H1 (cell line): ENCODE results near the gene SELENOO. TPM values are rescaled to one million over a fixed set of nuclear protein-coding genes. Genes with fewer than 3 reads are reported as not detected.
A peak's percentile ranks its signal among the peaks of the same experiment; 100 is the strongest.

Experiments used
- CTCF ChIA-PET: fragments of 300-600 bp; sonication (Branson Sonifier 250); formaldehyde crosslinking; loops from one replicate; lab custom pipeline; 2021; ENCODE audit not compliant: partially characterized antibody; lab: Charles Lee
- POLR2A ChIA-PET: fragments of 300-600 bp; sonication (Branson Sonifier 250); formaldehyde crosslinking; loops from one replicate; lab custom pipeline; 2021; ENCODE audit warnings: inconsistent platforms; ENCODE audit not compliant: partially characterized antibody; lab: Charles Lee
- DNase-seq, 2 experiments: peaks; one replicate each; pipeline versions ENCODE4 v3.0.0 to v3.0.0-alpha.2; 2010 to 2022; ENCODE audit warnings: low spot score in 2 of 2, low read depth in 1 of 2, mixed read lengths in 1 of 2
- FAIRE-seq: peaks from 2 replicates; lab custom pipeline; 2011; peaks lifted over from hg19 to GRCh38; lab: Jason Lieb, UNC
- H2AFZ ChIP-seq: 2 replicates; pipeline ENCODE4 v1.8.1; 2012; ENCODE audit warnings: low read length, inconsistent platforms
- H2AK5ac ChIP-seq: 2 replicates; pipeline ENCODE4 v1.6.1; 2013; ENCODE audit warnings: low read depth, low read length
- H2BK120ac ChIP-seq: replicated peaks from 2 replicates; pipeline ENCODE3; 2013; ENCODE audit warnings: low read depth, low read length, inconsistent platforms
- H2BK12ac ChIP-seq: 2 replicates; pipeline ENCODE4 v1.6.1; 2013; ENCODE audit warnings: low read depth, low read length
- H2BK15ac ChIP-seq: 2 replicates; pipeline ENCODE4 v1.6.1; 2013; ENCODE audit warnings: low read length
- H2BK20ac ChIP-seq: 2 replicates; pipeline ENCODE4 v1.6.1; 2013; ENCODE audit warnings: low read length
- H2BK5ac ChIP-seq: 2 replicates; pipeline ENCODE4 v1.6.1; 2013; ENCODE audit warnings: low read depth, low read length
- H3K14ac ChIP-seq: 2 replicates; pipeline ENCODE4 v1.6.1; 2013; ENCODE audit warnings: inconsistent platforms; ENCODE audit not compliant: insufficient read length
- H3K18ac ChIP-seq: 2 replicates; pipeline ENCODE4 v1.6.1; 2013; ENCODE audit warnings: low read length; ENCODE audit errors: extremely low read depth
- H3K23ac ChIP-seq: 2 replicates; pipeline ENCODE4 v1.6.1; 2013; ENCODE audit warnings: inconsistent platforms; ENCODE audit not compliant: insufficient read length
- H3K23me2 ChIP-seq: 2 replicates; pipeline ENCODE4 v1.6.1; 2013; ENCODE audit warnings: low read depth, low read length
- H3K27ac ChIP-seq: 2 replicates; pipeline ENCODE4 v1.6.1; 2011; ENCODE audit warnings: low read depth, low read length, inconsistent platforms
- H3K27me3 ChIP-seq, 4 experiments: replicated peaks in 1 of 4; 1 replicate in 1 of 4; 2 replicates in 3 of 4; pipeline versions ENCODE4 v1.6.1 to v1.8.1; 2011 to 2013; ENCODE audit warnings: low read length in 3 of 4, mild to moderate bottlenecking in 3 of 4, inconsistent platforms in 2 of 4, mixed read lengths in 2 of 4, moderate library complexity in 1 of 4; ENCODE audit not compliant: control insufficient read depth in 3 of 4, insufficient read depth in 3 of 4; ENCODE audit errors: extremely low read depth in 1 of 4
- H3K36me3 ChIP-seq, 4 experiments: 2 replicates each; pipeline versions ENCODE4 v1.6.1 to v1.8.1; 2011 to 2013; ENCODE audit warnings: mild to moderate bottlenecking in 4 of 4, low read length in 3 of 4, moderate library complexity in 2 of 4, control low read depth in 1 of 4, inconsistent platforms in 1 of 4; ENCODE audit not compliant: insufficient read depth in 4 of 4, control insufficient read depth in 2 of 4
- H3K4ac ChIP-seq: replicated peaks from 2 replicates; pipeline ENCODE3; 2013; ENCODE audit warnings: low read length, low read depth, mixed read lengths, inconsistent platforms; ENCODE audit not compliant: insufficient read length
- H3K4me1 ChIP-seq, 4 experiments: replicated peaks in 1 of 4; 1 replicate in 1 of 4; 2 replicates in 3 of 4; pipeline versions ENCODE4 v1.6.1 to v1.8.1; 2011 to 2013; ENCODE audit warnings: low read length in 3 of 4, inconsistent platforms in 2 of 4, mixed read lengths in 1 of 4; ENCODE audit not compliant: insufficient read depth in 4 of 4, control insufficient read depth in 3 of 4
- H3K4me2 ChIP-seq, 2 experiments: 2 replicates each; pipeline versions ENCODE4 v1.6.1 to v1.8.1; 2011 to 2013; ENCODE audit warnings: low read depth in 2 of 2, low read length in 2 of 2, control low read depth in 1 of 2, inconsistent platforms in 1 of 2, mild to moderate bottlenecking in 1 of 2; ENCODE audit not compliant: insufficient read depth in 1 of 2
- H3K4me3 ChIP-seq, 4 experiments: fragments of 200-600, 300-600 bp in 1 of 4; sonication (generic), shearing (Covaris generic), sonication (Bioruptor Twin) in 1 of 4; 2 replicates each; pipeline versions ENCODE4 v1.5.1 to v1.8.1; 2011 to 2016; ENCODE audit warnings: low read length in 4 of 4, low read depth in 3 of 4, control low read depth in 2 of 4, inconsistent platforms in 2 of 4, mild to moderate bottlenecking in 2 of 4, mixed read lengths in 1 of 4, moderate library complexity in 1 of 4; ENCODE audit not compliant: insufficient read depth in 2 of 4; ENCODE audit errors: extremely low read depth in 1 of 4
- H3K56ac ChIP-seq: replicated peaks from 2 replicates; pipeline ENCODE3; 2013; ENCODE audit warnings: low read depth, mild to moderate bottlenecking, mixed read lengths, low read length, inconsistent platforms; ENCODE audit not compliant: insufficient read length
- H3K79me1 ChIP-seq: 2 replicates; pipeline ENCODE4 v1.6.1; 2013; ENCODE audit warnings: low read depth, low read length, control low read depth
- H3K79me2 ChIP-seq, 2 experiments: 2 replicates each; pipeline versions ENCODE4 v1.6.1 to v1.8.1; 2012 to 2013; ENCODE audit warnings: low read length in 2 of 2, mild to moderate bottlenecking in 2 of 2, inconsistent platforms in 1 of 2; ENCODE audit not compliant: insufficient read depth in 2 of 2, control insufficient read depth in 1 of 2
- H3K9ac ChIP-seq, 4 experiments: replicated peaks in 1 of 4; 1 replicate in 1 of 4; 2 replicates in 3 of 4; pipeline versions ENCODE4 v1.6.1 to v1.8.1; 2011 to 2013; ENCODE audit warnings: low read depth in 3 of 4, low read length in 3 of 4, control low read depth in 2 of 4, mild to moderate bottlenecking in 2 of 4, moderate library complexity in 2 of 4, inconsistent platforms in 1 of 4; ENCODE audit errors: extremely low read depth in 1 of 4
- H3K9me3 ChIP-seq, 2 experiments: 2 replicates each; pipeline versions ENCODE4 v1.6.1 to v1.8.1; 2012 to 2013; ENCODE audit warnings: mild to moderate bottlenecking in 2 of 2, moderate library complexity in 2 of 2, control low read depth in 1 of 2, inconsistent platforms in 1 of 2, low read depth in 1 of 2, low read length in 1 of 2, mixed read lengths in 1 of 2; ENCODE audit not compliant: insufficient read depth in 2 of 2
- H4K20me1 ChIP-seq, 2 experiments: replicated peaks in 1 of 2; 2 replicates each; pipeline versions ENCODE3 to v1.8.1; 2011 to 2013; ENCODE audit warnings: inconsistent platforms in 2 of 2, low read length in 2 of 2, mild to moderate bottlenecking in 1 of 2; ENCODE audit not compliant: insufficient read depth in 2 of 2, control insufficient read depth in 1 of 2
- H4K5ac ChIP-seq: 2 replicates; pipeline ENCODE4 v1.6.1; 2013; ENCODE audit warnings: low read length, low read depth, mixed read lengths, inconsistent platforms; ENCODE audit not compliant: insufficient read length
- H4K8ac ChIP-seq: 2 replicates; pipeline ENCODE4 v1.8.0; 2013; ENCODE audit warnings: mild to moderate bottlenecking, moderate library complexity, low read length, inconsistent platforms; ENCODE audit not compliant: insufficient read depth; ENCODE audit errors: extremely low read depth
- H4K91ac ChIP-seq: replicated peaks from 2 replicates; pipeline ENCODE3; 2013; ENCODE audit warnings: low read length, mixed read lengths, inconsistent platforms; ENCODE audit not compliant: insufficient read length
- BCL11A ChIP-seq, 2 experiments: IDR thresholded peaks; one replicate each; pipeline ENCODE4 v1.6.1; 2011; ENCODE audit warnings: low read depth in 2 of 2, low read length in 2 of 2, mild to moderate bottlenecking in 2 of 2
- CTCF ChIP-seq, 3 experiments: IDR thresholded peaks; 1 replicate in 2 of 3; 2 replicates in 1 of 3; pipeline versions ENCODE4 v1.5.1 to v1.6.1; 2011; ENCODE audit warnings: low read length in 3 of 3, mild to moderate bottlenecking in 3 of 3, inconsistent platforms in 2 of 3, low read depth in 1 of 3, moderate library complexity in 1 of 3; ENCODE audit not compliant: insufficient read depth in 1 of 3; ENCODE audit errors: control extremely low read depth in 1 of 3
- E2F6 ChIP-seq: IDR thresholded peaks from 2 replicates; pipeline ENCODE4 v1.6.1; 2012; ENCODE audit warnings: inconsistent platforms
- EP300 ChIP-seq, 2 experiments: IDR thresholded peaks; 1 replicate in 1 of 2; 2 replicates in 1 of 2; pipeline ENCODE4 v1.6.1; 2011 to 2012; ENCODE audit warnings: low read depth in 2 of 2, low read length in 2 of 2, mild to moderate bottlenecking in 2 of 2, borderline replicate concordance in 1 of 2, inconsistent platforms in 1 of 2, moderate library complexity in 1 of 2
- MAX ChIP-seq: IDR thresholded peaks from 2 replicates; pipeline ENCODE4 v1.6.1; 2012; ENCODE audit warnings: inconsistent platforms
- PHF8 ChIP-seq: fragments of 200-600 bp; sonication (generic); conservative IDR thresholded peaks from 2 replicates; pipeline ENCODE4 v1.7.1; 2012; ENCODE audit warnings: low read depth, mild to moderate bottlenecking, inconsistent platforms, low read length, moderate library complexity
- RAD21 ChIP-seq, 2 experiments: IDR thresholded peaks in 1 of 2; conservative IDR thresholded peaks in 1 of 2; 2 replicates each; pipeline ENCODE4 v1.6.1; 2011; ENCODE audit warnings: low read depth in 2 of 2, low read length in 2 of 2, improper control_type of control experiment in 1 of 2, inconsistent platforms in 1 of 2, mild to moderate bottlenecking in 1 of 2, moderate library complexity in 1 of 2
- SIRT6 ChIP-seq: IDR thresholded peaks from one replicate; pipeline ENCODE4 v1.7.1; 2012; ENCODE audit warnings: low read length, inconsistent platforms
- WGBS, 2 experiments: shearing (Covaris generic) in 1 of 2; methylation state at CpG; one replicate each; pipeline versions ENCODE4 v1.1.6 to v1.1.7; 2013 to 2015; ENCODE audit warnings: low lambda C conversion rate in 2 of 2, mixed read lengths in 2 of 2, inconsistent platforms in 1 of 2, low coverage in 1 of 2, missing lambda C conversion rate in 1 of 2; ENCODE audit not compliant: insufficient replicate concordance in 2 of 2, insufficient coverage in 1 of 2, insufficient read length in 1 of 2; ENCODE audit errors: extremely low coverage in 1 of 2, missing lambda C conversion rate in 1 of 2; 5-methylcytosine and 5-hydroxymethylcytosine counted together
- polyA plus RNA-seq, 7 experiments: library from polyadenylated mRNA; depleted of rRNA in 3 of 7; stranded (reverse) in 5 of 7; unstranded in 2 of 7; fragments of >200 nt in 5 of 7; fragments of 200-250 nt in 2 of 7; gene quantifications; 1 replicate in 5 of 7; 2 replicates in 1 of 7; 4 replicates in 1 of 7; pipeline versions ENCODE4 v1.2.1 to v1.2.3, GENCODE V29; 2011 to 2013; ENCODE audit warnings: missing spikeins in 2 of 7, mixed read lengths in 2 of 7
- total RNA-seq: library from RNA; stranded (reverse); fragmentation: NEBNext Ultra II Directional; extraction: Animal tissue kit (Norgen Biotek cat#: 25700); gene quantifications from 2 replicates; pipeline ENCODE4 v1.2.1, GENCODE V29; 2021

SELENOO gene
- total and polyA plus RNA-seq, 2 of the 8 experiments (the other 6 are each of a cell fraction or from before 2014, with no cell fraction given) = 18.6 to 25.1 TPM

- H3K36me3 ChIP-seq = peaks cover 5 to 46% (median 30%) of the 10 kb centered on the region in 4 experiments
- H2BK15ac ChIP-seq = no peak overlapping the region
- no peak overlapping the region for H4K91ac ChIP-seq
- H3K56ac ChIP-seq = no peak overlapping the region
- no peak overlapping the region for H3K4me2 ChIP-seq
- peak overlapping the region; percentile 46 for H4K8ac ChIP-seq
- POLR2A ChIA-PET = interaction anchor here (0.6 to 2.9 kb wide), 2 partner anchors 12 to 53 kb away, joined by 3 to 9 read pairs; no protein-coding TSS in a partner anchor
- H3K9ac ChIP-seq = no peak overlapping the region
- no peak overlapping the region for H3K23ac ChIP-seq
- no peak for FAIRE-seq
- no peak overlapping the region for H2BK5ac ChIP-seq
- no peak overlapping the region for H3K4ac ChIP-seq
- no peaks in the 10 kb centered on the region for H3K27me3 ChIP-seq
- no peak overlapping the region for H2AK5ac ChIP-seq
- peak in 1 of 2 experiments; percentile 43 for DNase-seq
- 92% methylated on average over 14 of the region's 21 CpGs; no CpG with 5 or more reads in 1 of the 2 experiments for WGBS, 2 experiments
- no peak overlapping the region for H2BK120ac ChIP-seq
- H3K79me2 ChIP-seq = peaks cover 0 to 2% of the 10 kb centered on the region in 2 experiments; a peak in 1 of 4 replicates
- H3K18ac ChIP-seq = no peak overlapping the region
- TF ChIP-seq EP300 (IDR thresholded peaks at IDR 0.05; ENCODE audit: borderline replicate concordance in 1 of 2, low read depth in 2 of 2, low read length in 2 of 2) (no peak), RAD21 (IDR thresholded peaks at IDR 0.05 in 1 of 2, conservative IDR thresholded peaks at IDR 0.05 in 1 of 2; ENCODE audit: low read depth in 2 of 2, low read length in 2 of 2) (no peak), SIRT6 (no peak), PHF8 (no peak), BCL11A (IDR thresholded peaks at IDR 0.05; ENCODE audit: low read depth in 2 of 2, low read length in 2 of 2) (no peak), E2F6 (no peak), CTCF (IDR thresholded peaks at IDR 0.05; ENCODE audit: control extremely low read depth in 1 of 3, insufficient read depth in 1 of 3, low read depth in 1 of 3, low read length in 3 of 3) (no peak), MAX (no peak)
- TF ChIP-seq, all 59 proteins: peak for 0
- Histone ChIP-seq H2AFZ (no peak overlapping the region), H4K5ac (no peak overlapping the region), H3K79me1 (no peaks in the 10 kb centered on the region; the same call in 1 of the 2 replicates), H2BK12ac (no peak overlapping the region), H3K27ac (no peak overlapping the region), H3K9me3 (no peaks in the 10 kb centered on the region; a peak in 1 of 4 replicates), H3K4me3 (no peak overlapping the region), H3K4me1 (peaks cover 0 to 11% (median 2%) of the 10 kb centered on the region in 4 experiments; a peak in 3 of 7 replicates), H2BK20ac (no peak overlapping the region), H3K14ac (no peak overlapping the region), H4K20me1 (peaks cover 8 to 30% of the 10 kb centered on the region in 2 experiments), H3K23me2 (no peaks in the 10 kb centered on the region)
- CTCF ChIA-PET = interaction anchor here (1.1 to 2.4 kb wide), 5 partner anchors 11 to 345 kb away, joined by 3 to 6 read pairs (median 4); partner anchors contain the start of gene SYCE3
Measured at GRCh38 chr22:50217543-50218152, 16.8 kb downstream of the SELENOO start.
